Stimulated activated CD4-positive, alpha-beta T cell treated with anti-CD3 and anti-CD28 coated beads, TNF-alpha, amount 100 ng/mL, for 4 hours (primary cell): ENCODE measurements around the gene PAM16.
"Not testable (repeated sequence)": the region's sequence is repeated elsewhere in the genome, so short reads cannot be mapped to it uniquely, and the experiment has no call there.

ENCODE experiments used
- DNase-seq, 3 experiments: peaks; one replicate each; pipeline ENCODE4 v3.0.0-alpha.2; 2020; ENCODE audit warnings: low read depth in 3 of 3

PAM16 gene

GRCh38 chr16:4353675-4354074 lies 2.6 kb upstream of the PAM16 start:
- no peak for DNase-seq

- no peak for DNase-seq
These were observed 1.7 kb upstream of the PAM16 start for GRCh38 chr16:4352843-4353242.

- DNase-seq: no peak
These were observed 759 bp upstream of the PAM16 start for GRCh38 chr16:4351880-4352279.

- no peak for DNase-seq
These were observed 745 bp downstream of the PAM16 start for GRCh38 chr16:4350365-4350786.

- no peak for DNase-seq
These were observed 1.8 kb downstream of the PAM16 start for GRCh38 chr16:4349332-4349731.

- no peak for DNase-seq
These were observed 3.2 kb downstream of the PAM16 start for GRCh38 chr16:4347765-4348509.

GRCh38 chr16:4347010-4347409 lies 4.1 kb downstream of the PAM16 start:
- no peak for DNase-seq

GRCh38 chr16:4345836-4346781 lies 5.0 kb downstream of the PAM16 start:
- DNase-seq: no peak

GRCh38 chr16:4344983-4345835 lies 5.9 kb downstream of the PAM16 start:
- no peak for DNase-seq

GRCh38 chr16:4344300-4344982 lies 6.7 kb downstream of the PAM16 start:
- DNase-seq: not testable (repeated sequence)

- DNase-seq: no peak
These were observed 8.0 kb downstream of the PAM16 start for GRCh38 chr16:4342866-4343744.

GRCh38 chr16:4341250-4341649 lies 9.9 kb downstream of the PAM16 start:
- DNase-seq: no peak

GRCh38 chr16:4340443-4340842 lies 10.7 kb downstream of the PAM16 start:
- no peak for DNase-seq

- no peak for DNase-seq
These were observed 11.2 kb downstream of the PAM16 start for GRCh38 chr16:4339909-4340308.

GRCh38 chr16:4339455-4339854 lies 11.7 kb downstream of the PAM16 start:
- no peak for DNase-seq

GRCh38 chr16:4338712-4339299 lies 12.3 kb downstream of the PAM16 start:
- no peak for DNase-seq

GRCh38 chr16:4338125-4338582 lies 13.0 kb downstream of the PAM16 start:
- DNase-seq: no peak

GRCh38 chr16:4337540-4338088 lies 13.5 kb downstream of the PAM16 start:
- no peak for DNase-seq

GRCh38 chr16:4336701-4337539 lies 14.2 kb downstream of the PAM16 start:
- no peak for DNase-seq
